NCI-H2171 treated with DMSO at 0.1 percent for 48 hours (cell line): ENCODE results near the gene GFOD2.
"Not testable (repeated sequence)": the region's sequence is repeated elsewhere in the genome, so short reads cannot be mapped to it uniquely, and the experiment has no call there.

Experiments
- DNase-seq: peaks from one replicate; lab custom pipeline; 2025; lab: John Stamatoyannopoulos, UW

The GFOD2 gene

GRCh38 chr16:67702130-67702529 is 17.0 kb downstream of the GFOD2 start:
- DNase-seq = no peak

GRCh38 chr16:67701420-67701819 is 17.7 kb downstream of the GFOD2 start:
- no peak for DNase-seq

GRCh38 chr16:67699265-67699664 is 19.9 kb downstream of the GFOD2 start:
- no peak for DNase-seq

- no peak for DNase-seq
These were observed 21.5 kb downstream of the GFOD2 start for GRCh38 chr16:67697422-67698185.

- no peak for DNase-seq
These were observed 24.5 kb downstream of the GFOD2 start for GRCh38 chr16:67694611-67695010.

- DNase-seq = not testable (repeated sequence)
These were observed 25.4 kb downstream of the GFOD2 start for GRCh38 chr16:67693517-67694285.

GRCh38 chr16:67685388-67686112 is 33.6 kb downstream of the GFOD2 start:
- DNase-seq = no peak

GRCh38 chr16:67683767-67684166 is 35.3 kb downstream of the GFOD2 start:
- DNase-seq = no peak

- DNase-seq = no peak
These were observed 38.9 kb downstream of the GFOD2 start for GRCh38 chr16:67679935-67680897.

- no peak for DNase-seq
These were observed 40.6 kb downstream of the GFOD2 start for GRCh38 chr16:67678354-67679023.

- DNase-seq = no peak
These were observed 41.4 kb downstream of the GFOD2 start for GRCh38 chr16:67677712-67678111.

- DNase-seq = no peak
These were observed 42.2 kb downstream of the GFOD2 start for GRCh38 chr16:67676939-67677338.

GRCh38 chr16:67676516-67676915 is 42.6 kb downstream of the GFOD2 start:
- no peak for DNase-seq

GRCh38 chr16:67675999-67676398 is 43.1 kb downstream of the GFOD2 start:
- no peak for DNase-seq

GRCh38 chr16:67675579-67675935 is 43.6 kb downstream of the GFOD2 start:
- DNase-seq = no peak

GRCh38 chr16:67674851-67675578 is 44.1 kb downstream of the GFOD2 start:
- DNase-seq = no peak

GRCh38 chr16:67673712-67674580 is 45.2 kb downstream of the GFOD2 start:
- DNase-seq = no peak

GRCh38 chr16:67672739-67673662 is 46.1 kb downstream of the GFOD2 start:
- peak; percentile 12 for DNase-seq
